Muscle of leg (tissue), 11 donors: Measurements from ENCODE around the gene SORBS2. TPM values are rescaled to one million over a fixed set of nuclear protein-coding genes. Genes with fewer than 3 reads are reported as not detected.

ENCODE experiments used
- DNase-seq: peaks from one replicate; pipeline ENCODE4 v3.0.0; 2013
- H3K27ac ChIP-seq: one replicate; pipeline ENCODE4 v1.5.1; 2013; ENCODE audit warnings: mild to moderate bottlenecking, low read length, control low read depth
- H3K27me3 ChIP-seq: one replicate; pipeline ENCODE4 v1.6.1; 2013; ENCODE audit warnings: low read length; ENCODE audit not compliant: control insufficient read depth, insufficient read depth
- H3K36me3 ChIP-seq: one replicate; pipeline ENCODE4 v1.6.1; 2013; ENCODE audit warnings: low read length; ENCODE audit not compliant: control insufficient read depth, insufficient read depth
- H3K4me1 ChIP-seq: one replicate; pipeline ENCODE4 v1.6.1; 2013; ENCODE audit warnings: low read length; ENCODE audit not compliant: control insufficient read depth, insufficient read depth
- H3K4me3 ChIP-seq: one replicate; pipeline ENCODE4 v1.5.1; 2013; ENCODE audit warnings: low read length, control low read depth
- H3K9me3 ChIP-seq: replicated peaks from 2 replicates; pipeline ENCODE4 v1.6.1; 2013; ENCODE audit warnings: low read depth, low read length; ENCODE audit not compliant: control insufficient read depth
- WGBS: methylation state at CpG from one replicate; pipeline ENCODE4 v1.1.5; 2013; ENCODE audit warnings: missing lambda C conversion rate; ENCODE audit not compliant: insufficient coverage; 5-methylcytosine and 5-hydroxymethylcytosine counted together
- polyA plus RNA-seq, 8 donors: library from polyadenylated mRNA; unstranded; fragments of 120-200 nt; gene quantifications; one replicate each; pipeline versions ENCODE4 v1.2.1 to v1.2.3, GENCODE V29; 2013; ENCODE audit warnings: inconsistent platforms in 1 of 8, low replicate concordance in 1 of 8; ENCODE audit not compliant: insufficient read length in 8 of 8, insufficient read depth in 1 of 8
- total RNA-seq: library from RNA; stranded (reverse); fragments of 120-200 nt; gene quantifications from one replicate; pipeline ENCODE4 v1.2.4, GENCODE V29; 2013

SORBS2 gene
- total and polyA plus RNA-seq, 9 donors, result 17.7 to 48.5 (median 36.3) TPM

DNA sequence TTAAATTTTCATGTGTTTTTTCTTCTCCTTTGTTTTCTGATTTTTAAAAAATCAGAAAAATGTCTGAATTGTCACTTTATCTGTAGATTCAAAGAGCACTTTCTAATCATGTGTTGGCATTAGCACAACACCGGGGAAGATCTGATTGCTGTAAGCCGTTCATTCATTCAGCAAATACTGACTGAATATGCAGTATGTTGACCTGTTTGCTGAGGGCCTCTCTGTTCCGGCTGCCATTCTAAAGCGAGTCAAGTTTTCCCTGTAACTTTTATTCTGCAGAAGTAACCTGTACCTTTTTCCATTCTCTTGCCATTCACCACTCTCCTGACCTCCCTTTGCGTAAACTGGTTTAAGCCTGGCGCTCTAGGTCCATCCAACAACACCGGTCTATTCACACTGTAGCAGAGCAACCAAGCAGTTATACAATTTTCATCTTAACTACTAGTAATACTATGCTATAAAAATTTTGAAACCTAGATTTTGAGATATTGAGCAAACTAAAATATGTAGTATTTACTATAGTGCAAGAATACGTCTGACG, 6.7 kb downstream of the SORBS2 start:
- no peaks in the 10 kb centered on the region for H3K9me3 ChIP-seq
- DNase-seq, result no peak
- no peak overlapping the region for H3K4me3 ChIP-seq
- H3K27me3 ChIP-seq, result no peaks in the 10 kb centered on the region
- no peak overlapping the region for H3K27ac ChIP-seq
- WGBS, result 93% methylated on average over 5 of the region's 9 CpGs
- H3K36me3 ChIP-seq, result no peaks in the 10 kb centered on the region
- peaks cover 3% of the 10 kb centered on the region for H3K4me1 ChIP-seq

- no peak overlapping the region for H3K4me3 ChIP-seq
- no peaks in the 10 kb centered on the region for H3K27me3 ChIP-seq
- H3K4me1 ChIP-seq, result peaks cover 3% of the 10 kb centered on the region
- WGBS, result 83% methylated on average over 1 of the region's 4 CpGs
- DNase-seq, result no peak
- no peak overlapping the region for H3K27ac ChIP-seq
- no peaks in the 10 kb centered on the region for H3K9me3 ChIP-seq
- H3K36me3 ChIP-seq, result no peaks in the 10 kb centered on the region
Measured at GRCh38 chr4:185803022-185803421, 9.0 kb downstream of the SORBS2 start.

DNA sequence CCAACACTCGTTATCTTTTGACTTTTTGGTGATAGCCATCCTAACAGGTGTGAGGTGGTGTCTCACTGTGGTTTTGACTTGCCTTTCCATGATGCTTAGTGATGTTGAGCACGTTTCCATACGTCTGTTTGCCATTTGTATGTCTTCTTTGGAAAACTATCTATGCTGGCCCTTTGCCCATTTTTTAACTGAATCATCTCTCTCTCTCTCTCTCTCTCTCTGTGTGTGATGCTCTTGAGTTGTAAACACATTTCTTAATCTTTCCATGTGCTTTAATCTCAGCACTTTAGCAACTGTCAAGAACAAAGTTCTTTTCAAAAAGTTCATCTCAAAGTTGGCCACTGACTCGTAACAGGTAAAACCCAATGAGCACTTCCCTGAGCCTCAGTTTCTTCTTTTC, 10.5 kb downstream of the SORBS2 start:
- no peaks in the 10 kb centered on the region for H3K9me3 ChIP-seq
- no peaks in the 10 kb centered on the region for H3K27me3 ChIP-seq
- peaks cover 3% of the 10 kb centered on the region for H3K4me1 ChIP-seq
- H3K4me3 ChIP-seq, result no peak overlapping the region
- H3K27ac ChIP-seq, result no peak overlapping the region
- H3K36me3 ChIP-seq, result no peaks in the 10 kb centered on the region
- WGBS, result 86% methylated on average over 1 of the region's 4 CpGs
- DNase-seq, result no peak

- Histone ChIP-seq H3K9me3 (no peaks in the 10 kb centered on the region), H3K27me3 (no peaks in the 10 kb centered on the region), H3K27ac (no peak overlapping the region), H3K36me3 (no peaks in the 10 kb centered on the region), H3K4me1 (no peaks in the 10 kb centered on the region), H3K4me3 (no peak overlapping the region)
- WGBS, result 69% methylated on average over 5 of the region's 7 CpGs
- DNase-seq, result no peak
Measured at GRCh38 chr4:185800266-185800945, 11.6 kb downstream of the SORBS2 start.

- Histone ChIP-seq H3K27ac (no peak overlapping the region), H3K36me3 (no peaks in the 10 kb centered on the region), H3K27me3 (no peaks in the 10 kb centered on the region), H3K4me3 (no peak overlapping the region), H3K4me1 (peaks cover 2% of the 10 kb centered on the region), H3K9me3 (no peaks in the 10 kb centered on the region)
- DNase-seq, result no peak
- WGBS, result 75% methylated on average over 2 of the region's 10 CpGs
Measured at GRCh38 chr4:185799442-185799841, 12.6 kb downstream of the SORBS2 start.

- WGBS, result 72% methylated on average over 7 of the region's 8 CpGs
- no peak overlapping the region for H3K4me3 ChIP-seq
- H3K4me1 ChIP-seq, result peaks cover 5% of the 10 kb centered on the region
- no peaks in the 10 kb centered on the region for H3K36me3 ChIP-seq
- no peak overlapping the region for H3K27ac ChIP-seq
- DNase-seq, result no peak
- no peaks in the 10 kb centered on the region for H3K27me3 ChIP-seq
- H3K9me3 ChIP-seq, result no peaks in the 10 kb centered on the region
Measured at GRCh38 chr4:185797596-185798338, 14.2 kb downstream of the SORBS2 start.

GRCh38 chr4:185797018-185797417, 15.0 kb downstream of the SORBS2 start:
- Histone ChIP-seq H3K27ac (no peak overlapping the region), H3K27me3 (no peaks in the 10 kb centered on the region), H3K4me1 (peaks cover 10% of the 10 kb centered on the region), H3K9me3 (no peaks in the 10 kb centered on the region), H3K36me3 (no peaks in the 10 kb centered on the region), H3K4me3 (no peak overlapping the region)
- WGBS, result 37% methylated on average over 14 of the region's 14 CpGs
- no peak for DNase-seq

GRCh38 chr4:185796176-185796575, 15.8 kb downstream of the SORBS2 start:
- WGBS, result 82% methylated on average over 9 of the region's 11 CpGs
- H3K27ac ChIP-seq, result no peak overlapping the region
- DNase-seq, result no peak
- no peaks in the 10 kb centered on the region for H3K36me3 ChIP-seq
- H3K4me1 ChIP-seq, result peaks cover 11% of the 10 kb centered on the region
- H3K9me3 ChIP-seq, result no peaks in the 10 kb centered on the region
- no peak overlapping the region for H3K4me3 ChIP-seq
- no peaks in the 10 kb centered on the region for H3K27me3 ChIP-seq

DNA sequence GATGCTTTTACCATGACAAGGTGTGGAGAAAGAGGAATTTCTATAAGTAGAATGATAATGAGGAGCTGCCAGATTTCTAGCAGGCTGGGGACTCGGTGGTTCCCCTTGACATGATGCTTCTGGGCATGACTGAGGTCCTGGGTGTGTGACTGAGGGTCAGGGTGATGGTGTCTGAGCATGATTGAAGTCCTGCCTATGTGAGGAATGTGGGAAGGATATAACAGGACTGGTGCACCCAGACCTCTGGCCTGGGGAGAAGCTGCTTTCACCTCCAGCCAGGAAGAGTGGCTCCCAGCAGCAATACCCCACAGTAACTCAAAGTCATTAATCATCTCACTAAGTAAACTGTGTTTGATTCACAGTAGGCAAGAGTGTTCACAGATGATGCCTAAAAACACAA, 17.4 kb downstream of the SORBS2 start:
- no peaks in the 10 kb centered on the region for H3K9me3 ChIP-seq
- peaks cover 11% of the 10 kb centered on the region for H3K4me1 ChIP-seq
- WGBS, result 38% methylated on average over 1 of the region's 1 CpG
- H3K36me3 ChIP-seq, result no peaks in the 10 kb centered on the region
- no peak overlapping the region for H3K4me3 ChIP-seq
- no peaks in the 10 kb centered on the region for H3K27me3 ChIP-seq
- H3K27ac ChIP-seq, result no peak overlapping the region
- no peak for DNase-seq

DNA sequence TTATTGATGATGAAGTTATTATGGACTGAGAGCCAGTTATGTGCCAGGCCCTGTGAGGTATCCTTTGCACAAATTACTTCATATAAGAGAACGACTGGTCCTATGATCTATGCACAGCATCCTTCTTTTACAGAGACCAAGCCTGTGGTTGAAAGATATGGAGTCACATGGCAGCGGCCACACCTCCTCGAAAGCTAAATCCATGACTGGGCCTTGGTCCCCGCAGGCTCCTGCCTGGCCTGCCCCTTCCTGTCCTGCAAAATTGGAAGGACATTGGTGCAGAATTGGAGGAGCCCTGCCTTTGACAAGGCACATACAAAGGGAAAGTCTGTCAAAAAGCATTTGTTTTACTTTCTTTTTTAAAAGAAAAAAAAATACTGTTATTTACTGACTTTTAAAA, 18.3 kb downstream of the SORBS2 start:
- no peak for DNase-seq
- Histone ChIP-seq H3K4me3 (no peak overlapping the region), H3K9me3 (no peaks in the 10 kb centered on the region), H3K4me1 (peaks cover 11% of the 10 kb centered on the region), H3K27me3 (no peaks in the 10 kb centered on the region), H3K36me3 (no peaks in the 10 kb centered on the region), H3K27ac (peak overlapping the region; percentile 13)
- WGBS, result 96% methylated on average over 3 of the region's 4 CpGs
